Measurements from ENCODE around the gene PRSS38. TPM values are rescaled to one million over a fixed set of nuclear protein-coding genes. Genes with fewer than 3 reads are reported as not detected.
"Not testable (repeated sequence)": the region's sequence is repeated elsewhere in the genome, so short reads cannot be mapped to it uniquely, and the experiment has no call there.

PRSS38 gene
- total and polyA plus RNA-seq, 10 of the 15 experiments (the other 5 are each of a cell fraction or from before 2014, with no cell fraction given), result not detected

DNA sequence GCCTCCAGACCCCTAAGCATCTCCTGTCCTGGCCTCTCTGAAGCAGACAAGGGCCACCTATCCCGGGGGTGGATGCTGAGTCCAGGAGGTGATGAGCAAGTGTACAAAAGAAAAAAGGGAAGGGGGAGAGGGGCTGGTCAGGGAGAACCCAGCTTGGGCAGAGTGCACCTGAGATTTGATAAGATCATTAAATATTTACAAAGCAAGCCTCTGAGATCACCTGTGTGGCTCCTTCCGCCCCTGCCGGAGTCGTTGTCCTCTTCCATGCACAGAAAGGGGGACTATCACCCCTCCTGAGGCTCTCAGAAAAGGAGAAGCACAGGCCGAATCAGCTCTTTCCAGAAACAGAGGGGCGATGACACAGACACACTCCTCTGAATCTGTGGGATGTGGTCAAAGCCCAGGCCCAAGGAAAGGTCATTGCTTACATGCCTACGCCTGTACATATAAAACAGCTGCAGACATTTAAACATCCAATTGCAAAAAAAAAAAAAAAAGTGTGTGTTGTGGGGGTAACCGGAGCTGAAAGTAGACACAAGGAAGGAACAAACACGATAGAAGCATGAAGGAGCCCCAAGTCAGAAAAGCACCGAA lies 30.9 kb downstream of the PRSS38 start:
- ATAC-seq (no peak), DNase-seq (ENCODE audit: low read depth, low spot score) (no peak), FAIRE-seq (no peak)
- H3K9me3 ChIP-seq (replicated peaks; ENCODE audit: control insufficient read depth, insufficient read depth, low read length), result no peaks in the 10 kb centered on the region; the same call in 2 of the 3 replicates
- ChIA-PET SMC1A (ENCODE audit: uncharacterized antibody, unreplicated experiment) (no interaction called here), POLR2A (no interaction called here), CTCF (interaction anchor here (1.8 kb wide), 1 partner anchor 107 kb away, joined by 3 read pairs; no protein-coding TSS in a partner anchor), RAD21 (ENCODE audit: unreplicated experiment) (no interaction called here)
- no peaks in the 10 kb centered on the region for H3K79me2 ChIP-seq (ENCODE audit: control insufficient read depth, insufficient read depth, low read length)
- no TSS peak for BruUV-seq (replicated peaks)
- H3K4me3 ChIP-seq, result no peak overlapping the region
- intact Hi-C loops (cut with micrococcal nuclease; ENCODE audit: unreplicated experiment), result loop anchor here (10.0 kb wide), 1 partner anchor 58 kb away; no protein-coding TSS in a partner anchor
- no peaks in the 10 kb centered on the region for H3K36me3 ChIP-seq (ENCODE audit: control insufficient read depth in 2 of 2, insufficient read depth in 2 of 2, low read length in 1 of 2)
- whole genome bisulfite sequencing (ENCODE audit: insufficient coverage, insufficient replicate concordance, low lambda C conversion rate, missing lambda C conversion rate), result 54% methylated on average over 9 of the region's 10 CpGs
- no peak overlapping the region for H3K27ac ChIP-seq (ENCODE audit: control insufficient read depth, insufficient read depth)
- H3K4me2 ChIP-seq (ENCODE audit: control insufficient read depth, insufficient read depth), result no peak overlapping the region
- H2AFZ ChIP-seq (ENCODE audit: control insufficient read depth, low read depth, low read length), result no peak overlapping the region
- H4K20me1 ChIP-seq (ENCODE audit: control insufficient read depth, insufficient read depth), result no peaks in the 10 kb centered on the region
- H3K27me3 ChIP-seq (replicated peaks in 1 of 2; ENCODE audit: control insufficient read depth in 2 of 2, insufficient read depth in 2 of 2, low read length in 1 of 2), result no peaks in the 10 kb centered on the region
- TF ChIP-seq ZZZ3 (IDR thresholded peaks at IDR 0.05; ENCODE audit: control insufficient read depth, insufficient read length, low read depth), result no peak
- TF ChIP-seq DPF2 (IDR thresholded peaks at IDR 0.05), result no peak
- TF ChIP-seq SMAD5 (IDR thresholded peaks at IDR 0.05; ENCODE audit: low read depth), result no peak
- in situ Hi-C loops (cut with MboI), result no loop called here
- no peak overlapping the region for H3K9ac ChIP-seq (ENCODE audit: control insufficient read depth, insufficient read depth, low read length)
- no peaks in the 10 kb centered on the region for H3K4me1 ChIP-seq (ENCODE audit: control insufficient read depth, insufficient read depth, low read length)

- DNase-seq (ENCODE audit: low read depth, low spot score); H3K4me1 ChIP-seq (ENCODE audit: control insufficient read depth, insufficient read depth, low read length); ATAC-seq; FAIRE-seq; in situ Hi-C loops (cut with MboI); H3K9ac ChIP-seq (ENCODE audit: control insufficient read depth, insufficient read depth, low read length); H3K79me2 ChIP-seq (ENCODE audit: control insufficient read depth, insufficient read depth, low read length); H4K20me1 ChIP-seq (ENCODE audit: control insufficient read depth, insufficient read depth); RAD21 ChIA-PET (ENCODE audit: unreplicated experiment); BruUV-seq (replicated peaks); H2AFZ ChIP-seq (ENCODE audit: control insufficient read depth, low read depth, low read length); SMC1A ChIA-PET (ENCODE audit: uncharacterized antibody, unreplicated experiment); H3K27ac ChIP-seq (ENCODE audit: control insufficient read depth, insufficient read depth); H3K27me3 ChIP-seq (replicated peaks in 1 of 2; ENCODE audit: control insufficient read depth in 2 of 2, insufficient read depth in 2 of 2, low read length in 1 of 2); POLR2A ChIA-PET; H3K9me3 ChIP-seq (replicated peaks; ENCODE audit: control insufficient read depth, insufficient read depth, low read length); H3K36me3 ChIP-seq (ENCODE audit: control insufficient read depth in 2 of 2, insufficient read depth in 2 of 2, low read length in 1 of 2); H3K4me3 ChIP-seq; H3K4me2 ChIP-seq (ENCODE audit: control insufficient read depth, insufficient read depth): not testable (repeated sequence)
- intact Hi-C loops (cut with micrococcal nuclease; ENCODE audit: unreplicated experiment), result loop anchor here (10.0 kb wide), 1 partner anchor 58 kb away; no protein-coding TSS in a partner anchor
- 36% methylated on average over 4 of the region's 4 CpGs for WGBS (ENCODE audit: insufficient coverage, insufficient replicate concordance, low lambda C conversion rate, missing lambda C conversion rate)
- CTCF ChIA-PET, result interaction anchor here (1.8 kb wide), 1 partner anchor 106 kb away, joined by 3 read pairs; no protein-coding TSS in a partner anchor
These were observed 31.6 kb downstream of the PRSS38 start for GRCh38 chr1:227847046-227847445.

Data from GM12878 (cell line).